Measurements from ENCODE around the gene VPS26C. TPM values are rescaled to one million over a fixed set of nuclear protein-coding genes. Genes with fewer than 3 reads are reported as not detected.

Gene VPS26C
- total and polyA plus RNA-seq, 2 of the 13 experiments (the other 11 are each of a cell fraction or from before 2014, with no cell fraction given) = 30.3 to 39.7 TPM

GRCh38 chr21:37266515-37267221 lies 466 bp downstream of the VPS26C start (continued):
- TF ChIP-seq, protein P1, sequence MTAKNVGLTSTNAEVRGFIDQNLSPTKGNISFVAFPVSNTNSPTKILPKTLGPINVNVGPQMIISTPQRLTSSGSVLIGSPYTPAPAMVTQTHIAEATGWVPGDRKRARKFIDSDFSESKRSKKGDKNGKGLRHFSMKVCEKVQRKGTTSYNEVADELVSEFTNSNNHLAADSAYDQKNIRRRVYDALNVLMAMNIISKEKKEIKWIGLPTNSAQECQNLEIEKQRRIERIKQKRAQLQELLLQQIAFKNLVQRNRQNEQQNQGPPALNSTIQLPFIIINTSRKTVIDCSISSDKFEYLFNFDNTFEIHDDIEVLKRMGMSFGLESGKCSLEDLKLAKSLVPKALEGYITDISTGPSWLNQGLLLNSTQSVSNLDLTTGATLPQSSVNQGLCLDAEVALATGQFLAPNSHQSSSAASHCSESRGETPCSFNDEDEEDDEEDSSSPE (CRISPR knock-in tag; IDR thresholded peaks at IDR 0.05) = no peak
- TF ChIP-seq NFIC (IDR thresholded peaks at IDR 0.05; ENCODE audit: low read length) (no peak), ZNF879 (CRISPR knock-in tag; IDR thresholded peaks at IDR 0.05) (peak; percentile 58; the same call in 1 of the 2 replicates), ESRRA (CRISPR knock-in tag; IDR thresholded peaks at IDR 0.05; ENCODE audit: low read depth) (no peak; the same call in 1 of the 2 replicates), SAFB2 (CRISPR knock-in tag; IDR thresholded peaks at IDR 0.05; ENCODE audit: borderline replicate concordance, low read depth) (no peak), ZGPAT (CRISPR knock-in tag; IDR thresholded peaks at IDR 0.05) (no peak), ZNF672 (CRISPR knock-in tag; IDR thresholded peaks at IDR 0.05) (no peak), SRSF1 (optimal IDR thresholded peaks at IDR 0.05; ENCODE audit: low read depth, low read length) (no peak), CHCHD3 (CRISPR knock-in tag; IDR thresholded peaks at IDR 0.05) (no peak), ZNF20 (CRISPR knock-in tag; IDR thresholded peaks at IDR 0.05) (no peak), CREM (IDR thresholded peaks at IDR 0.05) (no peak), CREM (CRISPR knock-in tag; IDR thresholded peaks at IDR 0.05) (no peak), ZNF121 (CRISPR knock-in tag; IDR thresholded peaks at IDR 0.05) (0 out of 2 replicates have a peak, but pooled peaks have one; percentile 46), ZXDC (CRISPR knock-in tag; IDR thresholded peaks at IDR 0.05) (no peak)
- TF ChIP-seq, protein P2, sequence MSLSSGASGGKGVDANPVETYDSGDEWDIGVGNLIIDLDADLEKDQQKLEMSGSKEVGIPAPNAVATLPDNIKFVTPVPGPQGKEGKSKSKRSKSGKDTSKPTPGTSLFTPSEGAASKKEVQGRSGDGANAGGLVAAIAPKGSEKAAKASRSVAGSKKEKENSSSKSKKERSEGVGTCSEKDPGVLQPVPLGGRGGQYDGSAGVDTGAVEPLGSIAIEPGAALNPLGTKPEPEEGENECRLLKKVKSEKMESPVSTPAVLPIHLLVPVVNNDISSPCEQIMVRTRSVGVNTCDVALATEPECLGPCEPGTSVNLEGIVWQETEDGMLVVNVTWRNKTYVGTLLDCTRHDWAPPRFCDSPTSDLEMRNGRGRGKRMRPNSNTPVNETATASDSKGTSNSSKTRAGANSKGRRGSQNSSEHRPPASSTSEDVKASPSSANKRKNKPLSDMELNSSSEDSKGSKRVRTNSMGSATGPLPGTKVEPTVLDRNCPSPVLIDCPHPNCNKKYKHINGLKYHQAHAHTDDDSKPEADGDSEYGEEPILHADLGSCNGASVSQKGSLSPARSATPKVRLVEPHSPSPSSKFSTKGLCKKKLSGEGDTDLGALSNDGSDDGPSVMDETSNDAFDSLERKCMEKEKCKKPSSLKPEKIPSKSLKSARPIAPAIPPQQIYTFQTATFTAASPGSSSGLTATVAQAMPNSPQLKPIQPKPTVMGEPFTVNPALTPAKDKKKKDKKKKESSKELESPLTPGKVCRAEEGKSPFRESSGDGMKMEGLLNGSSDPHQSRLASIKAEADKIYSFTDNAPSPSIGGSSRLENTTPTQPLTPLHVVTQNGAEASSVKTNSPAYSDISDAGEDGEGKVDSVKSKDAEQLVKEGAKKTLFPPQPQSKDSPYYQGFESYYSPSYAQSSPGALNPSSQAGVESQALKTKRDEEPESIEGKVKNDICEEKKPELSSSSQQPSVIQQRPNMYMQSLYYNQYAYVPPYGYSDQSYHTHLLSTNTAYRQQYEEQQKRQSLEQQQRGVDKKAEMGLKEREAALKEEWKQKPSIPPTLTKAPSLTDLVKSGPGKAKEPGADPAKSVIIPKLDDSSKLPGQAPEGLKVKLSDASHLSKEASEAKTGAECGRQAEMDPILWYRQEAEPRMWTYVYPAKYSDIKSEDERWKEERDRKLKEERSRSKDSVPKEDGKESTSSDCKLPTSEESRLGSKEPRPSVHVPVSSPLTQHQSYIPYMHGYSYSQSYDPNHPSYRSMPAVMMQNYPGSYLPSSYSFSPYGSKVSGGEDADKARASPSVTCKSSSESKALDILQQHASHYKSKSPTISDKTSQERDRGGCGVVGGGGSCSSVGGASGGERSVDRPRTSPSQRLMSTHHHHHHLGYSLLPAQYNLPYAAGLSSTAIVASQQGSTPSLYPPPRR (CRISPR knock-in tag; IDR thresholded peaks at IDR 0.05; ENCODE audit: borderline replicate concordance) = 0 out of 2 replicates have a peak, but pooled peaks have one; percentile 9
- TF ChIP-seq, protein P3, sequence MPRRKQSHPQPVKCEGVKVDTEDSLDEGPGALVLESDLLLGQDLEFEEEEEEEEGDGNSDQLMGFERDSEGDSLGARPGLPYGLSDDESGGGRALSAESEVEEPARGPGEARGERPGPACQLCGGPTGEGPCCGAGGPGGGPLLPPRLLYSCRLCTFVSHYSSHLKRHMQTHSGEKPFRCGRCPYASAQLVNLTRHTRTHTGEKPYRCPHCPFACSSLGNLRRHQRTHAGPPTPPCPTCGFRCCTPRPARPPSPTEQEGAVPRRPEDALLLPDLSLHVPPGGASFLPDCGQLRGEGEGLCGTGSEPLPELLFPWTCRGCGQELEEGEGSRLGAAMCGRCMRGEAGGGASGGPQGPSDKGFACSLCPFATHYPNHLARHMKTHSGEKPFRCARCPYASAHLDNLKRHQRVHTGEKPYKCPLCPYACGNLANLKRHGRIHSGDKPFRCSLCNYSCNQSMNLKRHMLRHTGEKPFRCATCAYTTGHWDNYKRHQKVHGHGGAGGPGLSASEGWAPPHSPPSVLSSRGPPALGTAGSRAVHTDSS (CRISPR knock-in tag; conservative IDR thresholded peaks at IDR 0.05) = no peak
- TF ChIP-seq, protein P4, sequence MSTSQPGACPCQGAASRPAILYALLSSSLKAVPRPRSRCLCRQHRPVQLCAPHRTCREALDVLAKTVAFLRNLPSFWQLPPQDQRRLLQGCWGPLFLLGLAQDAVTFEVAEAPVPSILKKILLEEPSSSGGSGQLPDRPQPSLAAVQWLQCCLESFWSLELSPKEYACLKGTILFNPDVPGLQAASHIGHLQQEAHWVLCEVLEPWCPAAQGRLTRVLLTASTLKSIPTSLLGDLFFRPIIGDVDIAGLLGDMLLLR (CRISPR knock-in tag; IDR thresholded peaks at IDR 0.05) = peak; percentile 19; the same call in 1 of the 2 replicates

All from HepG2 (cell line).